Ovary (tissue), 3 donors: ENCODE results near the gene LRP1B.

Source experiments
- CTCF ChIP-seq, 3 donors: fragments of 450-650 bp in 2 of 3; fragments of 200-600 bp in 1 of 3; IDR thresholded peaks; one replicate each; pipeline versions ENCODE4 v1.5.1 to v1.8.0; 2016 to 2022; ENCODE audit warnings: antibody characterized with exemption in 3 of 3, mild to moderate bottlenecking in 1 of 3
- EP300 ChIP-seq: sonication (generic); formaldehyde crosslinking; IDR thresholded peaks from one replicate; pipeline ENCODE4 v1.6.1; 2017; ENCODE audit warnings: antibody characterized with exemption
- donor health status: DM: no; HTN: no; CAD: no.

GRCh38 chr2:141967503-141967902 is 163.3 kb downstream of the LRP1B start:
- TF ChIP-seq EP300 = no peak
- TF ChIP-seq CTCF (IDR thresholded peaks at IDR 0.05) = no peak
